Hair follicle dermal papilla cell (primary cell): ENCODE results near the gene GPATCH2L. TPM values are rescaled to one million over a fixed set of nuclear protein-coding genes. Genes with fewer than 3 reads are reported as not detected.

Source experiments
- total RNA-seq: library from RNA; depleted of rRNA; stranded (reverse); fragments of >200 nt; gene quantifications from 2 replicates; pipeline ENCODE4 v1.2.3, GENCODE V29; 2012

Gene GPATCH2L
- total RNA-seq: 70.3 and 72.2 TPM in 2 replicates

DNA sequence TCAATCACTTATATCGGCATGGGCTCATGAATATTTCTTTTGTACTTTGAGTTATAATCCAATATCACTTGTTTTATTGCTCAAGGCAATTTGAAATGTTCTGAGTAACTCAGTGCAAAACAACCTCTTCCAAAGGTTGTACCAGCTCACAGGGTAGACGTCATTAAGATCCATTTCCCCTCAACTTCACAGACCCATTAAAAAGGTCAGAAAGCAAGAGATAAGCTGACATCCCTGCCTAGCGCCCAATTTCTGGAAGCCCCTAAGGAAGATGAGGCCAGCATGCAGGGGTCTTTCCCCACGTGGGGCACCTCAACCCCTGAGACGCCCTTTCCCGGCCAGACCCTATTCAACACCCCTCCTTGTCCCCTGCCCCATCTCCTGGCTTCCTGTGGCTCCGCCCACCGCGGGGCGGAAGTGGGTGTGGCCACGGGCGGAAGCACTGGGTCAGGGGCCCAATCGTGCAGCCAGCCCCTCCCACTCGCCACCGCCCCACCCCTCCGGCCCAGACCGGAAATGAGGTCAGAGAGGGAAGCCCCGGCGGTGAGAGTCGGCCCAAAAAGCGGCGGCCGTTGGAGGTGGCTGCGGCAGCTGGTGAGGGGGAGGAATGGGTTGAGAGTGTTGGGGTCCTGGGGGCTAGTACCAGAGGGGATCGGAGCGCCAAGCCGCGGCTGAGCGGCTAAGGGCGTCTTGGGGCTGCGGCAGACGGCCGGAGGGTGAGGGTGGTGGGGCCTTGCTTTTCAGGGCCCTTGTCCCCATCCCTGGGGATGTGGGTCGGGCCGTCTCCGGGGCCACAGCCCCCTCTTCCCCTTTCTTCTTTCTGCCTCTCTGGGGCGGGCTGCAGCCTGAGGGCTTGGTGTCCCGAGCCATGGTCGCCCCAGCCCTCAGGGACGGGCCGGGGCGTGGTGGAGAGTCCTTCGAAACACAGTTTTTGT is at the start of gene GPATCH2L:
TSS of gene GPATCH2L (plus strand) at position 525 of the 935 bp plus-strand sequence. CDS start 2,442 bp downstream, outside the sequence.

Other genes starting within 250 kb of the GPATCH2L start
- 12.9 and 19.3 TPM in 2 replicates for gene TGFB3, start 169.9 kb upstream of the GPATCH2L start, total RNA-seq
- gene IFT43, start 166.2 kb upstream of the GPATCH2L start, total RNA-seq: 17.0 and 20.2 TPM in 2 replicates
- under 0.01 TPM in 1 of 2 replicates, not detected in the other for gene ESRRB, start 224.2 kb downstream of the GPATCH2L start, total RNA-seq